Parathyroid adenoma (tissue), 2 donors: ENCODE measurements around the gene TMEM272.

Source experiments
- H2AFZ ChIP-seq: fragments of 300-600 bp; sonication (generic); one replicate; pipeline ENCODE4 v1.7.0; 2017; ENCODE audit warnings: antibody characterized with exemption, mild to moderate bottlenecking
- H3K27ac ChIP-seq: fragments of 300-600 bp; sonication (generic); one replicate; pipeline ENCODE4 v1.7.0; 2017
- H3K27me3 ChIP-seq: fragments of 300-600 bp; sonication (generic); one replicate; pipeline ENCODE4 v1.7.0; 2017; ENCODE audit warnings: low read length; ENCODE audit not compliant: control insufficient read depth, insufficient read depth
- H3K36me3 ChIP-seq: fragments of 300-600 bp; sonication (generic); one replicate; pipeline ENCODE4 v1.7.0; 2017; ENCODE audit warnings: low read length; ENCODE audit not compliant: control insufficient read depth, insufficient read depth
- H3K4me1 ChIP-seq: fragments of 300-600 bp; sonication (generic); one replicate; pipeline ENCODE4 v1.7.0; 2017; ENCODE audit warnings: control low read depth
- H3K4me2 ChIP-seq: fragments of 300-600 bp; sonication (generic); one replicate; pipeline ENCODE4 v1.7.0; 2017; ENCODE audit warnings: low read length
- H3K4me3 ChIP-seq: fragments of 300-600 bp; sonication (generic); one replicate; pipeline ENCODE4 v1.7.0; 2017; ENCODE audit warnings: low read depth, low read length
- H3K79me2 ChIP-seq: fragments of 300-600 bp; sonication (generic); one replicate; pipeline ENCODE4 v1.7.0; 2017; ENCODE audit warnings: control low read depth
- H3K9ac ChIP-seq: fragments of 300-600 bp; sonication (generic); one replicate; pipeline ENCODE4 v1.7.0; 2017; ENCODE audit warnings: mild to moderate bottlenecking
- H3K9me3 ChIP-seq: fragments of 300-600 bp; sonication (generic); one replicate; pipeline ENCODE4 v1.7.0; 2017; ENCODE audit warnings: low read length; ENCODE audit not compliant: control insufficient read depth
- CTCF ChIP-seq: fragments of 300-600 bp; sonication (generic); IDR thresholded peaks from one replicate; pipeline ENCODE4 v1.7.0; 2017; ENCODE audit warnings: antibody characterized with exemption, mild to moderate bottlenecking
- donor health status: primary hyperparathyroidism.

TMEM272 gene

GRCh38 chr13:51778392-51778791, 66.6 kb downstream of the TMEM272 start:
- Histone ChIP-seq H3K79me2 (no peaks in the 10 kb centered on the region), H3K36me3 (no peaks in the 10 kb centered on the region), H3K27ac (no peak overlapping the region), H3K9ac (no peak overlapping the region), H3K4me2 (no peak overlapping the region), H3K9me3 (no peaks in the 10 kb centered on the region), H2AFZ (no peak overlapping the region), H3K27me3 (no peaks in the 10 kb centered on the region), H3K4me1 (peaks cover 11% of the 10 kb centered on the region), H3K4me3 (no peak overlapping the region)
- TF ChIP-seq CTCF = no peak

- H3K27ac ChIP-seq = no peak overlapping the region
- H2AFZ ChIP-seq = no peak overlapping the region
- H3K36me3 ChIP-seq = no peaks in the 10 kb centered on the region
- H3K4me2 ChIP-seq = no peak overlapping the region
- H3K4me3 ChIP-seq = no peak overlapping the region
- no peaks in the 10 kb centered on the region for H3K27me3 ChIP-seq
- no peak overlapping the region for H3K9ac ChIP-seq
- H3K9me3 ChIP-seq = no peaks in the 10 kb centered on the region
- peaks cover 11% of the 10 kb centered on the region for H3K4me1 ChIP-seq
- H3K79me2 ChIP-seq = no peaks in the 10 kb centered on the region
- TF ChIP-seq CTCF = no peak
These were observed 67.1 kb downstream of the TMEM272 start for GRCh38 chr13:51777921-51778320.

GRCh38 chr13:51776179-51776578, 68.8 kb downstream of the TMEM272 start:
- Histone ChIP-seq H3K79me2 (no peaks in the 10 kb centered on the region), H3K4me1 (no peaks in the 10 kb centered on the region), H3K27me3 (no peaks in the 10 kb centered on the region), H3K27ac (no peak overlapping the region), H3K9ac (no peak overlapping the region), H3K36me3 (no peaks in the 10 kb centered on the region), H3K4me3 (no peak overlapping the region), H3K9me3 (no peaks in the 10 kb centered on the region), H3K4me2 (no peak overlapping the region), H2AFZ (no peak overlapping the region)
- TF ChIP-seq CTCF = no peak

GRCh38 chr13:51773515-51773914, 71.5 kb downstream of the TMEM272 start:
- H3K9me3 ChIP-seq = no peaks in the 10 kb centered on the region
- H2AFZ ChIP-seq = no peak overlapping the region
- no peaks in the 10 kb centered on the region for H3K36me3 ChIP-seq
- H3K27me3 ChIP-seq = no peaks in the 10 kb centered on the region
- no peak overlapping the region for H3K27ac ChIP-seq
- no peak overlapping the region for H3K4me3 ChIP-seq
- no peak overlapping the region for H3K9ac ChIP-seq
- no peaks in the 10 kb centered on the region for H3K79me2 ChIP-seq
- no peak for TF ChIP-seq CTCF
- no peak overlapping the region for H3K4me2 ChIP-seq
- H3K4me1 ChIP-seq = no peaks in the 10 kb centered on the region

- no peak for TF ChIP-seq CTCF
- no peaks in the 10 kb centered on the region for H3K27me3 ChIP-seq
- no peaks in the 10 kb centered on the region for H3K79me2 ChIP-seq
- H2AFZ ChIP-seq = no peak overlapping the region
- no peaks in the 10 kb centered on the region for H3K36me3 ChIP-seq
- no peak overlapping the region for H3K4me2 ChIP-seq
- no peaks in the 10 kb centered on the region for H3K9me3 ChIP-seq
- H3K27ac ChIP-seq = no peak overlapping the region
- no peaks in the 10 kb centered on the region for H3K4me1 ChIP-seq
- H3K9ac ChIP-seq = no peak overlapping the region
- H3K4me3 ChIP-seq = no peak overlapping the region
These were observed 72.2 kb downstream of the TMEM272 start for GRCh38 chr13:51772781-51773180.
